IPS-20b (cell line): ENCODE data around the gene LRRTM2.

Experiments used
- H3K27ac ChIP-seq: one replicate; pipeline ENCODE4 v1.5.1; 2013; ENCODE audit warnings: low read length
- H3K27me3 ChIP-seq: 2 replicates; pipeline ENCODE4 v1.6.1; 2013; ENCODE audit warnings: mild to moderate bottlenecking, low read length, inconsistent platforms; ENCODE audit not compliant: insufficient read depth
- H3K36me3 ChIP-seq: 2 replicates; pipeline ENCODE4 v1.6.1; 2013; ENCODE audit warnings: low read depth, mild to moderate bottlenecking, inconsistent platforms, low read length, moderate library complexity; ENCODE audit not compliant: insufficient read depth
- H3K4me1 ChIP-seq: 2 replicates; pipeline ENCODE4 v1.6.1; 2013; ENCODE audit warnings: mild to moderate bottlenecking, control low read depth, inconsistent platforms, low read length, moderate library complexity; ENCODE audit not compliant: insufficient read depth
- H3K4me3 ChIP-seq: 2 replicates; pipeline ENCODE4 v1.5.1; 2013; ENCODE audit warnings: mild to moderate bottlenecking, low read length, inconsistent platforms
- H3K9ac ChIP-seq: 2 replicates; pipeline ENCODE4 v1.6.1; 2013; ENCODE audit warnings: low read depth, mild to moderate bottlenecking, inconsistent platforms, low read length, moderate library complexity
- H3K9me3 ChIP-seq: 2 replicates; pipeline ENCODE4 v1.6.1; 2013; ENCODE audit warnings: mild to moderate bottlenecking, low read depth, low read length, inconsistent platforms; ENCODE audit not compliant: insufficient read depth

LRRTM2 gene

GRCh38 chr5:138903130-138903775 lies 28.1 kb upstream of the LRRTM2 start:
- no peaks in the 10 kb centered on the region for H3K27me3 ChIP-seq
- H3K36me3 ChIP-seq = peaks cover 77% of the 10 kb centered on the region
- no peak overlapping the region for H3K27ac ChIP-seq
- no peak overlapping the region for H3K9ac ChIP-seq
- no peak overlapping the region for H3K4me3 ChIP-seq
- no peaks in the 10 kb centered on the region for H3K9me3 ChIP-seq
- peaks cover 7% of the 10 kb centered on the region for H3K4me1 ChIP-seq

- no peak overlapping the region for H3K27ac ChIP-seq
- no peak overlapping the region for H3K4me3 ChIP-seq
- no peak overlapping the region for H3K9ac ChIP-seq
- H3K9me3 ChIP-seq = no peaks in the 10 kb centered on the region
- H3K27me3 ChIP-seq = no peaks in the 10 kb centered on the region
- peaks cover 7% of the 10 kb centered on the region for H3K4me1 ChIP-seq
- peaks cover 74% of the 10 kb centered on the region for H3K36me3 ChIP-seq
These were observed 26.6 kb upstream of the LRRTM2 start for GRCh38 chr5:138901716-138902115.

- no peaks in the 10 kb centered on the region for H3K27me3 ChIP-seq
- no peak overlapping the region for H3K27ac ChIP-seq
- H3K4me1 ChIP-seq = peaks cover 7% of the 10 kb centered on the region
- no peak overlapping the region for H3K9ac ChIP-seq
- no peak overlapping the region for H3K4me3 ChIP-seq
- H3K36me3 ChIP-seq = peaks cover 69% of the 10 kb centered on the region
- H3K9me3 ChIP-seq = no peaks in the 10 kb centered on the region
These were observed 25.3 kb upstream of the LRRTM2 start for GRCh38 chr5:138900281-138900965.

GRCh38 chr5:138898742-138899141 lies 23.6 kb upstream of the LRRTM2 start:
- Histone ChIP-seq H3K36me3 (peaks cover 56% of the 10 kb centered on the region), H3K27ac (no peak overlapping the region), H3K27me3 (no peaks in the 10 kb centered on the region), H3K4me3 (no peak overlapping the region), H3K4me1 (peaks cover 7% of the 10 kb centered on the region), H3K9me3 (no peaks in the 10 kb centered on the region), H3K9ac (no peak overlapping the region)

- peaks cover 7% of the 10 kb centered on the region for H3K4me1 ChIP-seq
- H3K9ac ChIP-seq = no peak overlapping the region
- H3K4me3 ChIP-seq = no peak overlapping the region
- H3K9me3 ChIP-seq = no peaks in the 10 kb centered on the region
- H3K27ac ChIP-seq = no peak overlapping the region
- no peaks in the 10 kb centered on the region for H3K27me3 ChIP-seq
- peaks cover 51% of the 10 kb centered on the region for H3K36me3 ChIP-seq
These were observed 23.2 kb upstream of the LRRTM2 start for GRCh38 chr5:138898299-138898698.

GRCh38 chr5:138895918-138896317 lies 20.8 kb upstream of the LRRTM2 start:
- H3K27me3 ChIP-seq = no peaks in the 10 kb centered on the region
- no peak overlapping the region for H3K9ac ChIP-seq
- no peak overlapping the region for H3K4me3 ChIP-seq
- no peaks in the 10 kb centered on the region for H3K4me1 ChIP-seq
- no peaks in the 10 kb centered on the region for H3K9me3 ChIP-seq
- H3K36me3 ChIP-seq = peaks cover 46% of the 10 kb centered on the region
- no peak overlapping the region for H3K27ac ChIP-seq

GRCh38 chr5:138890644-138891043 lies 15.5 kb upstream of the LRRTM2 start:
- Histone ChIP-seq H3K27me3 (no peaks in the 10 kb centered on the region), H3K27ac (no peak overlapping the region), H3K36me3 (peaks cover 63% of the 10 kb centered on the region), H3K4me3 (no peak overlapping the region), H3K9me3 (peaks cover 21% of the 10 kb centered on the region), H3K4me1 (peaks cover 1% of the 10 kb centered on the region; the same call in 1 of the 2 replicates), H3K9ac (no peak overlapping the region)

- H3K9me3 ChIP-seq = peaks cover 21% of the 10 kb centered on the region
- H3K27me3 ChIP-seq = no peaks in the 10 kb centered on the region
- peaks cover 60% of the 10 kb centered on the region for H3K36me3 ChIP-seq
- H3K4me3 ChIP-seq = no peak overlapping the region
- no peak overlapping the region for H3K9ac ChIP-seq
- H3K27ac ChIP-seq = no peak overlapping the region
- H3K4me1 ChIP-seq = peaks cover 8% of the 10 kb centered on the region
These were observed 14.9 kb upstream of the LRRTM2 start for GRCh38 chr5:138889994-138890393.

- Histone ChIP-seq H3K27ac (peak overlapping the region; percentile 55), H3K4me1 (peaks cover 38% of the 10 kb centered on the region), H3K27me3 (no peaks in the 10 kb centered on the region), H3K9ac (no peak overlapping the region; the same call in 1 of the 2 replicates), H3K9me3 (peaks cover 7% of the 10 kb centered on the region; the same call in 1 of the 2 replicates), H3K36me3 (peaks cover 36% of the 10 kb centered on the region), H3K4me3 (peak overlapping the region; percentile 50)
These were observed 9.4 kb upstream of the LRRTM2 start for GRCh38 chr5:138884554-138884953.

- Histone ChIP-seq H3K27me3 (no peaks in the 10 kb centered on the region), H3K4me3 (peak overlapping the region; percentile 50), H3K9me3 (0 out of 2 replicates have a peak, but pooled peaks cover 3% of the 10 kb centered on the region), H3K4me1 (peaks cover 38% of the 10 kb centered on the region), H3K36me3 (peaks cover 31% of the 10 kb centered on the region), H3K27ac (peak overlapping the region; percentile 55), H3K9ac (peak overlapping the region; percentile 55)
These were observed 9.0 kb upstream of the LRRTM2 start for GRCh38 chr5:138884094-138884493.

- H3K36me3 ChIP-seq = peaks cover 22% of the 10 kb centered on the region
- H3K27ac ChIP-seq = peak overlapping the region; percentile 55
- peak overlapping the region; percentile 55 for H3K9ac ChIP-seq
- no peaks in the 10 kb centered on the region for H3K9me3 ChIP-seq
- H3K4me1 ChIP-seq = peaks cover 42% of the 10 kb centered on the region
- H3K4me3 ChIP-seq = no peak overlapping the region
- H3K27me3 ChIP-seq = no peaks in the 10 kb centered on the region
These were observed 8.1 kb upstream of the LRRTM2 start for GRCh38 chr5:138883211-138883610.
